Neural cell (in vitro differentiated cells): ENCODE data around the gene MAP7D2.

Experiments
- EP300 ChIP-seq: fragments of 450-650 bp; conservative IDR thresholded peaks from 2 replicates; pipeline ENCODE4 v1.6.1; 2014; ENCODE audit warnings: antibody characterized with exemption, mild to moderate bottlenecking, moderate library complexity; ENCODE audit not compliant: poor library complexity, severe bottlenecking
- EZH2 ChIP-seq: fragments of 200-600, 300-800 bp; shearing (Covaris generic), sonication (generic); IDR thresholded peaks from 2 replicates; pipeline ENCODE4 v1.6.1; 2014; ENCODE audit warnings: antibody characterized with exemption, low read length, borderline replicate concordance, mild to moderate bottlenecking; ENCODE audit not compliant: insufficient read depth, poor library complexity, severe bottlenecking
- POLR2AphosphoS5 ChIP-seq: IDR thresholded peaks from 2 replicates; pipeline ENCODE4 v1.6.1; 2012
- TAF1 ChIP-seq: IDR thresholded peaks from 2 replicates; pipeline ENCODE4 v1.6.1; 2012; ENCODE audit warnings: low read depth
- TF ChIP-seq, protein P1 (sequence below): fragments of 450-650 bp; IDR thresholded peaks from 2 replicates; pipeline ENCODE4 v1.5.1; 2014; ENCODE audit warnings: antibody characterized with exemption, mild to moderate bottlenecking, moderate library complexity; ENCODE audit not compliant: poor library complexity, severe bottlenecking
- TF ChIP-seq, protein P2 (sequence below): IDR thresholded peaks from 2 replicates; pipeline ENCODE4 v1.6.1; 2012; ENCODE audit warnings: borderline replicate concordance

- TF ChIP-seq TAF1 (no peak), EP300 (no peak), POLR2AphosphoS5 (no peak), EZH2 (no peak)
- TF ChIP-seq, protein P1, sequence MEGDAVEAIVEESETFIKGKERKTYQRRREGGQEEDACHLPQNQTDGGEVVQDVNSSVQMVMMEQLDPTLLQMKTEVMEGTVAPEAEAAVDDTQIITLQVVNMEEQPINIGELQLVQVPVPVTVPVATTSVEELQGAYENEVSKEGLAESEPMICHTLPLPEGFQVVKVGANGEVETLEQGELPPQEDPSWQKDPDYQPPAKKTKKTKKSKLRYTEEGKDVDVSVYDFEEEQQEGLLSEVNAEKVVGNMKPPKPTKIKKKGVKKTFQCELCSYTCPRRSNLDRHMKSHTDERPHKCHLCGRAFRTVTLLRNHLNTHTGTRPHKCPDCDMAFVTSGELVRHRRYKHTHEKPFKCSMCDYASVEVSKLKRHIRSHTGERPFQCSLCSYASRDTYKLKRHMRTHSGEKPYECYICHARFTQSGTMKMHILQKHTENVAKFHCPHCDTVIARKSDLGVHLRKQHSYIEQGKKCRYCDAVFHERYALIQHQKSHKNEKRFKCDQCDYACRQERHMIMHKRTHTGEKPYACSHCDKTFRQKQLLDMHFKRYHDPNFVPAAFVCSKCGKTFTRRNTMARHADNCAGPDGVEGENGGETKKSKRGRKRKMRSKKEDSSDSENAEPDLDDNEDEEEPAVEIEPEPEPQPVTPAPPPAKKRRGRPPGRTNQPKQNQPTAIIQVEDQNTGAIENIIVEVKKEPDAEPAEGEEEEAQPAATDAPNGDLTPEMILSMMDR, result no peak
- TF ChIP-seq, protein P2, sequence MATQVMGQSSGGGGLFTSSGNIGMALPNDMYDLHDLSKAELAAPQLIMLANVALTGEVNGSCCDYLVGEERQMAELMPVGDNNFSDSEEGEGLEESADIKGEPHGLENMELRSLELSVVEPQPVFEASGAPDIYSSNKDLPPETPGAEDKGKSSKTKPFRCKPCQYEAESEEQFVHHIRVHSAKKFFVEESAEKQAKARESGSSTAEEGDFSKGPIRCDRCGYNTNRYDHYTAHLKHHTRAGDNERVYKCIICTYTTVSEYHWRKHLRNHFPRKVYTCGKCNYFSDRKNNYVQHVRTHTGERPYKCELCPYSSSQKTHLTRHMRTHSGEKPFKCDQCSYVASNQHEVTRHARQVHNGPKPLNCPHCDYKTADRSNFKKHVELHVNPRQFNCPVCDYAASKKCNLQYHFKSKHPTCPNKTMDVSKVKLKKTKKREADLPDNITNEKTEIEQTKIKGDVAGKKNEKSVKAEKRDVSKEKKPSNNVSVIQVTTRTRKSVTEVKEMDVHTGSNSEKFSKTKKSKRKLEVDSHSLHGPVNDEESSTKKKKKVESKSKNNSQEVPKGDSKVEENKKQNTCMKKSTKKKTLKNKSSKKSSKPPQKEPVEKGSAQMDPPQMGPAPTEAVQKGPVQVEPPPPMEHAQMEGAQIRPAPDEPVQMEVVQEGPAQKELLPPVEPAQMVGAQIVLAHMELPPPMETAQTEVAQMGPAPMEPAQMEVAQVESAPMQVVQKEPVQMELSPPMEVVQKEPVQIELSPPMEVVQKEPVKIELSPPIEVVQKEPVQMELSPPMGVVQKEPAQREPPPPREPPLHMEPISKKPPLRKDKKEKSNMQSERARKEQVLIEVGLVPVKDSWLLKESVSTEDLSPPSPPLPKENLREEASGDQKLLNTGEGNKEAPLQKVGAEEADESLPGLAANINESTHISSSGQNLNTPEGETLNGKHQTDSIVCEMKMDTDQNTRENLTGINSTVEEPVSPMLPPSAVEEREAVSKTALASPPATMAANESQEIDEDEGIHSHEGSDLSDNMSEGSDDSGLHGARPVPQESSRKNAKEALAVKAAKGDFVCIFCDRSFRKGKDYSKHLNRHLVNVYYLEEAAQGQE, result no peak
These were observed 16.0 kb upstream of the MAP7D2 start for GRCh38 chrX:20132666-20133065.
